Heart left ventricle (tissue), 16 donors: Measurements from ENCODE around the gene IDH2. TPM values are rescaled to one million over a fixed set of nuclear protein-coding genes. Genes with fewer than 3 reads are reported as not detected.
A peak's percentile ranks its signal among the peaks of the same experiment; 100 is the strongest.
"Not testable (repeated sequence)": the region's sequence is repeated elsewhere in the genome, so short reads cannot be mapped to it uniquely, and the experiment has no call there.

Experiments
- ATAC-seq, 4 donors: fragments of 200-7000 bp; cut with Tn5 transposase; one replicate each; pipeline ENCODE4 v1.9.1; 2020 to 2022; ENCODE audit warnings: moderate library complexity in 4 of 4, mild to moderate bottlenecking in 3 of 4, moderate number of reproducible peaks in 1 of 4
- DNase-seq, 5 donors: peaks; one replicate each; pipeline ENCODE4 v3.0.0-alpha.2; 2020
- H3K27ac ChIP-seq, 12 donors: fragments of 200-600 bp; sonication (generic) in 4 of 12; one replicate each; pipeline versions ENCODE4 v1.5.0 to v1.8.0; 2016 to 2022; ENCODE audit warnings: mild to moderate bottlenecking in 2 of 12
- H3K27me3 ChIP-seq, 9 donors: fragments of 200-600 bp; sonication (generic) in 2 of 9; one replicate each; pipeline versions ENCODE4 v1.5.1 to v1.8.0; 2016 to 2022; ENCODE audit warnings: mild to moderate bottlenecking in 3 of 9
- H3K36me3 ChIP-seq, 9 donors: fragments of 200-600 bp; sonication (generic) in 2 of 9; one replicate each; pipeline versions ENCODE4 v1.5.0 to v1.8.0; 2018 to 2022; ENCODE audit warnings: mild to moderate bottlenecking in 2 of 9
- H3K4me1 ChIP-seq, 12 donors: fragments of 200-600 bp; sonication (generic) in 4 of 12; one replicate each; pipeline versions ENCODE4 v1.5.0 to v1.8.0; 2016 to 2022; ENCODE audit warnings: mild to moderate bottlenecking in 3 of 12
- H3K4me3 ChIP-seq, 12 donors: fragments of 200-600 bp; sonication (generic) in 4 of 12; one replicate each; pipeline versions ENCODE4 v1.5.0 to v1.8.0; 2017 to 2022; ENCODE audit warnings: mild to moderate bottlenecking in 9 of 12, moderate library complexity in 4 of 12
- H3K9me3 ChIP-seq, 12 donors: fragments of 200-600 bp; sonication (generic) in 4 of 12; one replicate each; pipeline versions ENCODE4 v1.5.0 to v1.8.0; 2016 to 2022; ENCODE audit warnings: mild to moderate bottlenecking in 1 of 12
- POLR2A ChIP-seq, 2 donors: fragments of 450-650 bp; IDR thresholded peaks; one replicate each; pipeline ENCODE4 v1.6.1; 2017; ENCODE audit warnings: antibody characterized with exemption in 2 of 2, mild to moderate bottlenecking in 2 of 2, moderate library complexity in 2 of 2
- WGBS, 4 donors: extraction: QIAGEN DNeasy Blood & Tissue Kit in 2 of 4; methylation state at CpG; one replicate each; pipeline versions ENCODE4 v1.1.5 to v1.1.7; 2013 to 2018; 5-methylcytosine and 5-hydroxymethylcytosine counted together
- intact Hi-C, 10 donors: fragments of 100-400 bp; cut with DNase I; formaldehyde crosslinking; loops; one replicate each; pipeline versions ENCODE4 v1.11.1 to v1.14.2; 2022
- polyA plus RNA-seq, 2 donors: library from polyadenylated mRNA; stranded (reverse); fragments of 200-250 nt; gene quantifications; one replicate each; pipeline ENCODE4 v1.2.3, GENCODE V29; 2013
- total RNA-seq, 9 donors: library from RNA; depleted of rRNA in 2 of 9; stranded (reverse); fragments of >200 nt in 2 of 9; fragmentation: NEBNext Ultra II Directional in 3 of 9; extraction: Animal tissue kit (Norgen Biotek cat#: 25700) in 3 of 9; gene quantifications; one replicate each; pipeline versions ENCODE4 v1.1.0 to v1.2.4, GENCODE V29; 2016 to 2023
- TF ChIP-seq, protein P1 (sequence below), 12 donors: fragments of 200-600 bp; sonication (generic) in 4 of 12; IDR thresholded peaks; one replicate each; pipeline versions ENCODE4 v1.5.0 to v1.8.0; 2018 to 2022; ENCODE audit warnings: antibody characterized with exemption in 12 of 12, mild to moderate bottlenecking in 5 of 12
- donor health status: ischemic (EF 13 %, LVEDD 7.1; RV severe dilation, severe dysfunction).
- donor health status: healthy with polysubstance abuse.
- donor health status: DM: no; HTN: yes; CAD: no.
- donor health status: DM: no; HTN: no; CAD: no.
- donor health status: ischemic (EF 25% LVEDD 6.9; RV normal size, moderate dysfunction).
- donor health status: ischemic (EF 25% LVEDD 5.7; RV mildly dilated, moderate dysfunction).
- donor health status: healthy.
- donor health status: DM: yes; HTN: yes; CAD: no.
- donor health status: ischemic (EF 35%, LVEDD 5.7; RV mildly dilated, moderate dysfunction).
- donor health status: nonischemic (EF 11% LVEDD 7.7; RV severe dilation, severe dysfunction).
- donor health status: DM: yes; HTN: yes; CAD: no.
- donor health status: PGD.
- donor health status: ischemic (EF 29% LVEDD 5.4; RV normal size, mild dysfunction).
- donor health status: nonischemic (EF 23%, LVEDD 6.1; RV moderate dilation, normal function).

IDH2 gene
- total and polyA plus RNA-seq, 11 donors, result 366 to 1,258 (median 729) TPM

DNA sequence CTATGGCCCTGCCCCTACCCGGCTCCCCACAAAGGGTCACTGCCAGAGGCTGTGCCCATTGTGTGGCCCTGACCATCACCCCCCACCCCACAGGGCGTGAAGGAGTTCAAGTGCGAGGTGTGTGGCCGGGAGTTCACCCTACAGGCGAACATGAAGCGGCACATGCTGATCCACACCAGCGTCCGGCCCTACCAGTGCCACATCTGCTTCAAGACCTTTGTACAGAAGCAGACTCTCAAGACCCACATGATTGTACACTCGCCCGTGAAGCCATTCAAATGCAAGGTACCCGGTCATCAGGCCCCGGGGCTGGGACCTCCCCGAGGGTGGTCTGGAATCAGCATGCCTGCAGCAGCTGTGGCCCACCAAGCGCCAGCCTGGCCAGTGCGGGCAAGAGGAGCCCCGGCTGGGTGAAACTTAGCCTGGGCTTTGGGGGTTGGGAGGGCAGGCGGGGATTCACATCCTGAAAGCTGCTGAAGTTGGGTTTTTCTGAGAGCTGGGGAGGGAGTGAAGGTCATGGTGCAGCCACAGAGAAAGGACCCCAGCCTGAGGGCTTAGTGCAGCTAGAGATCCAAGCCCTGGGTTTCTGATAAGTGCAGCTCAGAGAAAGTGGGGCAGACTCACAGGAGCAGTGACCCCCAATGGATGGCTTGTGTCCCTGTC lies 29.2 kb downstream of the IDH2 start:
- ATAC-seq (peak in 1 of 4 donors; percentile 9), DNase-seq (no peak)
- no peak overlapping the region for H3K4me3 ChIP-seq
- H3K27me3 ChIP-seq, result no peaks in the 10 kb centered on the region
- intact Hi-C loops, result loop anchor here in 9 of 10 donors (5.0 to 10.0 kb wide), 8 partner anchors 71 to 318 kb away; partner anchors contain the start of genes ARPIN (in 4 of the 9), MESP1 (in 3 of the 9), ZNF710 (in 3 of the 9) and AP3S2 (in 2 of the 9)
- H3K27ac ChIP-seq, result peak overlapping the region in 1 of 12 donors; percentile 38
- peaks cover 0 to 27% (median 5%) of the 10 kb centered on the region in 12 donors for H3K4me1 ChIP-seq
- 87 to 95% (median 93%) methylated on average over 13 to 17 of the region's 17 CpGs for WGBS, 4 donors
- TF ChIP-seq, protein P1, sequence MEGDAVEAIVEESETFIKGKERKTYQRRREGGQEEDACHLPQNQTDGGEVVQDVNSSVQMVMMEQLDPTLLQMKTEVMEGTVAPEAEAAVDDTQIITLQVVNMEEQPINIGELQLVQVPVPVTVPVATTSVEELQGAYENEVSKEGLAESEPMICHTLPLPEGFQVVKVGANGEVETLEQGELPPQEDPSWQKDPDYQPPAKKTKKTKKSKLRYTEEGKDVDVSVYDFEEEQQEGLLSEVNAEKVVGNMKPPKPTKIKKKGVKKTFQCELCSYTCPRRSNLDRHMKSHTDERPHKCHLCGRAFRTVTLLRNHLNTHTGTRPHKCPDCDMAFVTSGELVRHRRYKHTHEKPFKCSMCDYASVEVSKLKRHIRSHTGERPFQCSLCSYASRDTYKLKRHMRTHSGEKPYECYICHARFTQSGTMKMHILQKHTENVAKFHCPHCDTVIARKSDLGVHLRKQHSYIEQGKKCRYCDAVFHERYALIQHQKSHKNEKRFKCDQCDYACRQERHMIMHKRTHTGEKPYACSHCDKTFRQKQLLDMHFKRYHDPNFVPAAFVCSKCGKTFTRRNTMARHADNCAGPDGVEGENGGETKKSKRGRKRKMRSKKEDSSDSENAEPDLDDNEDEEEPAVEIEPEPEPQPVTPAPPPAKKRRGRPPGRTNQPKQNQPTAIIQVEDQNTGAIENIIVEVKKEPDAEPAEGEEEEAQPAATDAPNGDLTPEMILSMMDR (IDR thresholded peaks at IDR 0.05), result no peak
- no peak for TF ChIP-seq POLR2A (IDR thresholded peaks at IDR 0.05)
- H3K9me3 ChIP-seq, result no peaks in the 10 kb centered on the region
- peaks cover 0 to 64% (median 44%) of the 10 kb centered on the region in 9 donors for H3K36me3 ChIP-seq

DNA sequence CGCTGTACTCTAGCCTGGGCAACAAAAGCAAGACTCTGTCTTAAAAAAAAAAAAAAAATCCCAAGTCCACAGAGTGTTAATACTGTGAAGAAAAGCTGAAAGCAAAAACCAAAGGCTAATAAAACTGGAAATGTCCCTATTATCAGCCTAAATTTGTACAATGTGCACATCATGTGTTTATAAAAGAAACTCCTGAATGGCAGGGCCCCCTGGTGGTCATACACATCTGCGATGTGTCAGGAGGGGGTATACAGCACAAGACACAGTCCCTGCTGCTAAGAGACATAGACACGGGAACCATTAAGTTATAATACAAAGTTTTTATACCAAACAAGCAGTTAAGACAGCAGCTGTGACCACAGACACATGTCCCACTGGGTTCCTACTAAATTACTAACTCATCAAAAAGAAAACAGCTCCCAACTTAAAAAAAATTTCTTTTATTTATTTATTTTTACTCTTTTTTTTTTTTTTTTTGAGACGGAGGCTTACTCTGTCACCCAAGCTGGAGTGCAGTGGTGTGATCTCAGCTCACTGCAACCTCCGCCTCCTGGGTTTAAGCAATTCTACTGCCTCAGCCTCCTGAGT lies 31.0 kb downstream of the IDH2 start:
- 44 to 45% (median 44%) methylated on average over 5 of the region's 5 CpGs for WGBS, 4 donors
- H3K9me3 ChIP-seq, result no peaks in the 10 kb centered on the region
- TF ChIP-seq, protein P1 (IDR thresholded peaks at IDR 0.05), result peak; percentile 73 to 90 (median 82)
- no peak for TF ChIP-seq POLR2A (IDR thresholded peaks at IDR 0.05)
- DNase-seq (peak; percentile 83 to 89 (median 84)), ATAC-seq (peak; percentile 23 to 83 (median 58))
- H3K36me3 ChIP-seq, result peaks cover 0 to 63% (median 46%) of the 10 kb centered on the region in 9 donors
- intact Hi-C loops, result loop anchor here in 9 of 10 donors (2.0 to 10.0 kb wide), 9 partner anchors 69 to 317 kb away; partner anchors contain the start of genes ARPIN (in 4 of the 9), AP3S2 (in 3 of the 9), MESP1 (in 3 of the 9) and ZNF710 (in 3 of the 9)
- H3K27ac ChIP-seq, result peak overlapping the region in 4 of 12 donors; percentile 8 to 60 (median 16)
- peaks cover 0 to 27% (median 5%) of the 10 kb centered on the region in 12 donors for H3K4me1 ChIP-seq
- H3K4me3 ChIP-seq, result no peak overlapping the region
- no peaks in the 10 kb centered on the region for H3K27me3 ChIP-seq

DNA sequence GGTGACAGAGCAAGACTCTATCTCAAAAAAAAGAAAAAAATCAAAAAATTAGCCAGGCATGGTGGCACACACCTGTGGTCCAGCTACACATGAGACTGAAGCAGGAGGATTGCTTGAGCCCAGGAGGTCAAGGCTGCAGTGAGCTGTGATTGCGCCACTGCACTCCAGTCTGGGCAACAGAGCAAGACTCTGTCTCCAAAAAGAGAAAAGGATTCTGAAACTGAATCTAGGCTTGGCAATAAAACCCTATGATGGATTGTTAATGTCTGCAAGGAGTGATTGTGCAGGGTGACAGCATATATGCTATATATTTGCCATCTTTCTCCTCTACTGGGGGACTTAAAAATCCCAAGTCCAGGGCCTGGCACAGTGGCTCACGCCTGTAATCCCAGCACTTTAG lies 31.6 kb downstream of the IDH2 start:
- 96 to 99% (median 98%) methylated on average over 2 of the region's 2 CpGs for WGBS, 4 donors
- not testable (repeated sequence) for H3K27me3 ChIP-seq, H3K9me3 ChIP-seq, ATAC-seq, H3K4me3 ChIP-seq, DNase-seq
- Histone ChIP-seq H3K4me1 (peaks cover 0 to 33% (median 5%) of the 10 kb centered on the region in 12 donors), H3K27ac (peak overlapping the region in 3 of 12 donors; percentile 8 to 60 (median 17)), H3K36me3 (peaks cover 0 to 56% (median 39%) of the 10 kb centered on the region in 9 donors)
- intact Hi-C loops, result loop anchor here in 9 of 10 donors (2.0 to 10.0 kb wide), 9 partner anchors 68 to 316 kb away; partner anchors contain the start of genes ARPIN (in 4 of the 9), AP3S2 (in 3 of the 9), MESP1 (in 3 of the 9) and ZNF710 (in 3 of the 9)

DNA sequence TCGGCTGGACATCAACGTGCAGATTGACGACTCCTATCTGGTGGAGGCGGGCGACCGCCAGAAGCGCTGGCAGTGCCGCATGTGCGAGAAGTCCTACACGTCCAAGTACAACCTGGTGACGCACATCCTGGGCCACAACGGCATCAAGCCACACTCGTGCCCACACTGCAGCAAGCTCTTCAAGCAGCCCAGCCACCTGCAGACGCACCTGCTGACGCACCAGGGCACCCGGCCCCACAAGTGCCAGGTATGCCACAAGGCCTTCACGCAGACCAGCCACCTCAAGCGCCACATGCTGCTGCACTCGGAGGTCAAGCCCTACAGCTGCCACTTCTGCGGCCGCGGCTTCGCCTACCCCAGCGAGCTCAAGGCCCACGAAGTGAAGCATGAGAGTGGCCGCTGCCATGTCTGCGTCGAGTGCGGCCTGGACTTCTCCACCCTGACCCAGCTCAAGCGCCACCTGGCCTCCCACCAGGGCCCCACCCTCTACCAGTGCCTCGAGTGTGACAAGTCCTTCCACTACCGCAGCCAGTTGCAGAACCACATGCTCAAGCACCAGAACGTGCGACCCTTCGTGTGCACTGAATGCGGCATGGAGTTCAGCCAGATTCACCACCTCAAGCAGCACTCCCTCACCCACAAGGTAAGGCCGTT lies 34.2 kb downstream of the IDH2 start:
- no peaks in the 10 kb centered on the region for H3K27me3 ChIP-seq
- 92 to 96% (median 95%) methylated on average over 21 to 37 of the region's 37 CpGs for WGBS, 4 donors
- intact Hi-C loops, result loop anchor here in 7 of 10 donors (2.0 to 10.0 kb wide), 6 partner anchors 36 to 176 kb away; partner anchors contain the start of genes ZNF710 (in 5 of the 7) and AP3S2 (in 1 of the 7)
- H3K27ac ChIP-seq, result no peak overlapping the region
- no peak for TF ChIP-seq POLR2A (IDR thresholded peaks at IDR 0.05)
- TF ChIP-seq, protein P1 (IDR thresholded peaks at IDR 0.05), result no peak
- H3K9me3 ChIP-seq, result no peaks in the 10 kb centered on the region
- peaks cover 3 to 58% (median 29%) of the 10 kb centered on the region in 12 donors for H3K4me1 ChIP-seq
- no peak overlapping the region for H3K4me3 ChIP-seq
- ATAC-seq (no peak), DNase-seq (no peak)
- H3K36me3 ChIP-seq, result peaks cover 0 to 31% (median 17%) of the 10 kb centered on the region in 9 donors
